Measurements from ENCODE around the gene KSR2.

DNA sequence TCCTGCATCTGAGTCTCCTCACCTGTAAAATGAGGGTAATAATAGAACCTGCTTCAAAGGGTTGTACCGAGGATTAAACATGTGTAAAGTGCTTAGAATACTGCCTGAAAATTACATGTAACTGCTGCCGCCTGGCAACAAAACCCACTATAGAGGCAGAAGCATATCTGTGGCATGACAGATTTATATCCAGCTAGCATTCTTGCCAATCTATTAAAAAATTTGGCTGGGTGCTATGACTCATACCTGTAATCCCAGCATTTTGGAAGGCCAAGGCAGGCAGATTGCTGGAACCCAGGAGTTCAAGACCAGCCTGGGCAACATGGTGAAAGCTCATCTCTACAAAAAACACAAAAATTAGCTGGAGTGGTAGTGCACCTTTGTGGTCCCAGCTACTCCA is 16.4 kb upstream of the KSR2 start:
- TF ChIP-seq POLR2A (IDR thresholded peaks at IDR 0.05) (no peak), EP300 (IDR thresholded peaks at IDR 0.05) (no peak)
- TF ChIP-seq, protein P1, sequence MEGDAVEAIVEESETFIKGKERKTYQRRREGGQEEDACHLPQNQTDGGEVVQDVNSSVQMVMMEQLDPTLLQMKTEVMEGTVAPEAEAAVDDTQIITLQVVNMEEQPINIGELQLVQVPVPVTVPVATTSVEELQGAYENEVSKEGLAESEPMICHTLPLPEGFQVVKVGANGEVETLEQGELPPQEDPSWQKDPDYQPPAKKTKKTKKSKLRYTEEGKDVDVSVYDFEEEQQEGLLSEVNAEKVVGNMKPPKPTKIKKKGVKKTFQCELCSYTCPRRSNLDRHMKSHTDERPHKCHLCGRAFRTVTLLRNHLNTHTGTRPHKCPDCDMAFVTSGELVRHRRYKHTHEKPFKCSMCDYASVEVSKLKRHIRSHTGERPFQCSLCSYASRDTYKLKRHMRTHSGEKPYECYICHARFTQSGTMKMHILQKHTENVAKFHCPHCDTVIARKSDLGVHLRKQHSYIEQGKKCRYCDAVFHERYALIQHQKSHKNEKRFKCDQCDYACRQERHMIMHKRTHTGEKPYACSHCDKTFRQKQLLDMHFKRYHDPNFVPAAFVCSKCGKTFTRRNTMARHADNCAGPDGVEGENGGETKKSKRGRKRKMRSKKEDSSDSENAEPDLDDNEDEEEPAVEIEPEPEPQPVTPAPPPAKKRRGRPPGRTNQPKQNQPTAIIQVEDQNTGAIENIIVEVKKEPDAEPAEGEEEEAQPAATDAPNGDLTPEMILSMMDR (IDR thresholded peaks at IDR 0.05): no peak

Data from ovary (tissue), 3 donors.